ENCODE measurements around the gene FLYWCH2. TPM values are rescaled to one million over a fixed set of nuclear protein-coding genes. Genes with fewer than 3 reads are reported as not detected.

FLYWCH2 gene
- total and polyA plus RNA-seq, 2 of the 13 experiments (the other 11 are each of a cell fraction or from before 2014, with no cell fraction given), result 16.9 to 19.8 TPM

- no peak for TF ChIP-seq MLXIP (CRISPR knock-in tag; IDR thresholded peaks at IDR 0.05; ENCODE audit: borderline replicate concordance)
- TF ChIP-seq, protein P1, sequence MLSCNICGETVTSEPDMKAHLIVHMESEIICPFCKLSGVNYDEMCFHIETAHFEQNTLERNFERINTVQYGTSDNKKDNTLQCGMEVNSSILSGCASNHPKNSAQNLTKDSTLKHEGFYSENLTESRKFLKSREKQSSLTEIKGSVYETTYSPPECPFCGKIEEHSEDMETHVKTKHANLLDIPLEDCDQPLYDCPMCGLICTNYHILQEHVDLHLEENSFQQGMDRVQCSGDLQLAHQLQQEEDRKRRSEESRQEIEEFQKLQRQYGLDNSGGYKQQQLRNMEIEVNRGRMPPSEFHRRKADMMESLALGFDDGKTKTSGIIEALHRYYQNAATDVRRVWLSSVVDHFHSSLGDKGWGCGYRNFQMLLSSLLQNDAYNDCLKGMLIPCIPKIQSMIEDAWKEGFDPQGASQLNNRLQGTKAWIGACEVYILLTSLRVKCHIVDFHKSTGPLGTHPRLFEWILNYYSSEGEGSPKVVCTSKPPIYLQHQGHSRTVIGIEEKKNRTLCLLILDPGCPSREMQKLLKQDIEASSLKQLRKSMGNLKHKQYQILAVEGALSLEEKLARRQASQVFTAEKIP (CRISPR knock-in tag; IDR thresholded peaks at IDR 0.05; ENCODE audit: borderline replicate concordance), result no peak
- no peak for TF ChIP-seq ZNF382 (CRISPR knock-in tag; IDR thresholded peaks at IDR 0.05; ENCODE audit: borderline replicate concordance)
- TF ChIP-seq ISL2 (CRISPR knock-in tag; IDR thresholded peaks at IDR 0.05), result no peak
- no peak for TF ChIP-seq ZMAT3 (CRISPR knock-in tag; conservative IDR thresholded peaks at IDR 0.05)
- TF ChIP-seq STAG1 (CRISPR knock-in tag; IDR thresholded peaks at IDR 0.05), result peak; percentile 80
- TF ChIP-seq GATA4 (IDR thresholded peaks at IDR 0.05; ENCODE audit: borderline replicate concordance, low read depth), result no peak
- TF ChIP-seq, protein P2, sequence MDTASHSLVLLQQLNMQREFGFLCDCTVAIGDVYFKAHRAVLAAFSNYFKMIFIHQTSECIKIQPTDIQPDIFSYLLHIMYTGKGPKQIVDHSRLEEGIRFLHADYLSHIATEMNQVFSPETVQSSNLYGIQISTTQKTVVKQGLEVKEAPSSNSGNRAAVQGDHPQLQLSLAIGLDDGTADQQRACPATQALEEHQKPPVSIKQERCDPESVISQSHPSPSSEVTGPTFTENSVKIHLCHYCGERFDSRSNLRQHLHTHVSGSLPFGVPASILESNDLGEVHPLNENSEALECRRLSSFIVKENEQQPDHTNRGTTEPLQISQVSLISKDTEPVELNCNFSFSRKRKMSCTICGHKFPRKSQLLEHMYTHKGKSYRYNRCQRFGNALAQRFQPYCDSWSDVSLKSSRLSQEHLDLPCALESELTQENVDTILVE (CRISPR knock-in tag; IDR thresholded peaks at IDR 0.05), result no peak
- TF ChIP-seq JUND (CRISPR knock-in tag; IDR thresholded peaks at IDR 0.05), result no peak
- no peak for TF ChIP-seq ZNF557 (CRISPR knock-in tag; IDR thresholded peaks at IDR 0.05)
- no peak for TF ChIP-seq ZNF205 (CRISPR knock-in tag; IDR thresholded peaks at IDR 0.05)
- TF ChIP-seq ZNF572 (CRISPR knock-in tag; IDR thresholded peaks at IDR 0.05), result no peak
- TF ChIP-seq ZNF670 (CRISPR knock-in tag; IDR thresholded peaks at IDR 0.05; ENCODE audit: borderline replicate concordance), result no peak
- TF ChIP-seq, protein P3, sequence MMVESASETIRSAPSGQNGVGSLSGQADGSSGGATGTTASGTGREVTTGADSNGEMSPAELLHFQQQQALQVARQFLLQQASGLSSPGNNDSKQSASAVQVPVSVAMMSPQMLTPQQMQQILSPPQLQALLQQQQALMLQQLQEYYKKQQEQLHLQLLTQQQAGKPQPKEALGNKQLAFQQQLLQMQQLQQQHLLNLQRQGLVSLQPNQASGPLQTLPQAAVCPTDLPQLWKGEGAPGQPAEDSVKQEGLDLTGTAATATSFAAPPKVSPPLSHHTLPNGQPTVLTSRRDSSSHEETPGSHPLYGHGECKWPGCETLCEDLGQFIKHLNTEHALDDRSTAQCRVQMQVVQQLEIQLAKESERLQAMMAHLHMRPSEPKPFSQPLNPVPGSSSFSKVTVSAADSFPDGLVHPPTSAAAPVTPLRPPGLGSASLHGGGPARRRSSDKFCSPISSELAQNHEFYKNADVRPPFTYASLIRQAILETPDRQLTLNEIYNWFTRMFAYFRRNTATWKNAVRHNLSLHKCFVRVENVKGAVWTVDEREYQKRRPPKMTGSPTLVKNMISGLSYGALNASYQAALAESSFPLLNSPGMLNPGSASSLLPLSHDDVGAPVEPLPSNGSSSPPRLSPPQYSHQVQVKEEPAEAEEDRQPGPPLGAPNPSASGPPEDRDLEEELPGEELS (CRISPR knock-in tag; IDR thresholded peaks at IDR 0.05), result no peak
- TF ChIP-seq DNMT3B (CRISPR knock-in tag; conservative IDR thresholded peaks at IDR 0.05), result no peak
- TF ChIP-seq ZNF609 (CRISPR knock-in tag; IDR thresholded peaks at IDR 0.05; ENCODE audit: borderline replicate concordance), result no peak
- TF ChIP-seq GABPB1 (CRISPR knock-in tag; IDR thresholded peaks at IDR 0.05), result no peak
Measured at GRCh38 chr16:2919511-2920255, 36.7 kb downstream of the FLYWCH2 start (continued).

Data from HepG2 (cell line).